ENCODE data around the gene HLA-DPB1.

Gene HLA-DPB1

GRCh38 chr6:33105386-33105785, 29.6 kb downstream of the HLA-DPB1 start:
- DNase-seq, result no peak

DNA sequence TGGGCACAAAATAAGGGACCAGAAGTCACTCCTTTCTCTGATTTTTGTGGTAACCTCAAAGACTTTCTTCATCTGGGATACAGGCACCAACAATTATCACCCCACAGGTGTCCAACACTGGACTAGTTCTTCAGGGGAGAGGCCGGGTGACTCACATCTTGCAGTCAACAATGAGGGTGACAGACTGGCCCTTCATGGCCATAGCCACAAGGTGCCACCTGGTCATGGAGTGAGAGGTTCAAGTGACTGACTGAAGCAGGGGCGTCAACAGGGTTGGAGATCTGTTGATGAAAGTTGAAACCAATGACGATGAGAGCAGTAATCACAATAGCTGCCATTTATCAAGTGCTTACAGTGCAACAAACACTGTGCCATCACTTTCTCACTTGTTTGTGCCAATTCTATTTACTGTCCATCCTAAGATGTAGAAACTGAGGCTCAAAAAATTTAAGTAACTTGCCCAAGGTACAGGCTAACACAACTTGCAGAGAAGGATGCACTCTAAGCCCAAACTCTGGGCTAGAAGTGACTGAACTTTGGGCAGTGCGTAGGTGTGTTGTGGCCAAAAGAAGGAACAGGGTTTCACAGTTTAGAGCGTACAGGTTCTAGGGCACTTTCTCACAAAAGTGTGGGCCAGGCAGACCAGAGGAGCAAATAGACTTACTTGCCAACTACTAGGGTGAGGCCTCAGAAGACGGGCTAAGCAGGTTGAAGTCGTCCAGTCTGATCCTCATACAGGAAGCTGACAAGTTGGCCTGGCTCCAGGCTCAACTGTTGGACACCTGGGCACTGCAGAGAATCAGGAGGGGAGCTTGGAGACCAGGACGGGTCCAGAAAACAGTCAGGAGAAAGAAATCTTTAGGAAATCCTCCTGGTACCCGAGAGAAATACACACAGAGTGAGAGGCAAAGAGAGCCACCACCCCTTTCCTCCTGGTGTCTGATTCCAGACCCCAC, 30.4 kb downstream of the HLA-DPB1 start:
- no peak for DNase-seq

DNA sequence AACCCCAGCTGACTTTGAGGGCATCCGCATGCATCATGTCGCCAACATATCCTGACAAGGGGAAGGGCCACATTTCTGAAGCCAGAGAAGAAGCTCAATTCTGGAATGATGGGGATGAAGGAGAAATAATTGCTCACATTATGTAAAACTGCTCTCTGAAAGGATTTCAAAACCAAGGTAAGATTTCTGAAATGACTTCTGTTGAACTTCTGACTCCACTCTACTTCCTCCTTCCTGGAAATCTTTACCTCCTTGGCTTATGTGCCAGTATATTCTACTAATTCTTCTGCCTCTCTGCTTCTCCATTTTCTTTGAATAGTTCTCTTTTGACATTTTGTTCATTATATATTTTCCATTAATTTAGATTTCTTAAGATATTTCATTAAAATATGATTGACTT, 31.9 kb downstream of the HLA-DPB1 start:
- no peak for DNase-seq

- DNase-seq, result no peak
Measured at GRCh38 chr6:33108307-33108706, 32.5 kb downstream of the HLA-DPB1 start.

GRCh38 chr6:33112148-33112547, 36.4 kb downstream of the HLA-DPB1 start:
- DNase-seq, result no peak

DNA sequence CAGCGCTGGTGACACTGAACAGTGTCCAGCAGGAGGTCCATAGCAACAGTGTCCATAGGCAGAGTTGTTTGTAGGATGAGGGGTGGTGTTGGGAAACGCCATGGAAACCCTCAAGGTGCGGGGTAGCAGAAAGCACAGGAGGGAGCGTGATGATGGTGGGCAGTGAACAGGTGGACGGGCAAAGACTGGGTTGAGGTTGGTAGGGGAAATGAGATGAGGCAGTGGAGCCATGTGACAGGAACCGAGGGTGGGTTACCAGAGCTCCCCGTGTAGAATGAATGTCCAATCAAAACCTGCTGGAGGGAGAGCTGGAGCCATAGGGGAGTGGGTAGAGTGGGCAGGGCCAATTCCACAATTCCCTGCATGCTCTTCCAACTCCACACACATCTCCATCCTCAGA, 38.0 kb downstream of the HLA-DPB1 start:
- DNase-seq, result no peak

DNA sequence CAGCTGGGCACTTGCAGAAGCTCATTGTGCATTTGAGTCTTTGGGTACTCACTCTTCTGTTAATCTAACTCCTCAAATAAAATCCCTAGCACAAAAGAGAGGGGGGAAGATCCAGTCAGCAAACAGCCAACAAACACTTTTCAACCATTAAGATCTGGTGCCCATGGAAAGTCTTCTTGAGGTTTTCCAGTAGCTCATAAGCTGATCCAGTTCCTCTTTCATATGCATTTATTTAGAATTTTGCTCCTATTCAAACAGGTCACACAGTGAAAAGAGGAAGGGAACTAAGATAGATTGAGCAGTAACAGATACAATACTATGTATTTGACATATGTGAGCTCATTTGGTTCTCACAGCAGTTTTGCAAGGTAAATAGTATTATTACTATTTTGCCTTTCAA, 38.6 kb downstream of the HLA-DPB1 start:
- DNase-seq, result no peak

DNA sequence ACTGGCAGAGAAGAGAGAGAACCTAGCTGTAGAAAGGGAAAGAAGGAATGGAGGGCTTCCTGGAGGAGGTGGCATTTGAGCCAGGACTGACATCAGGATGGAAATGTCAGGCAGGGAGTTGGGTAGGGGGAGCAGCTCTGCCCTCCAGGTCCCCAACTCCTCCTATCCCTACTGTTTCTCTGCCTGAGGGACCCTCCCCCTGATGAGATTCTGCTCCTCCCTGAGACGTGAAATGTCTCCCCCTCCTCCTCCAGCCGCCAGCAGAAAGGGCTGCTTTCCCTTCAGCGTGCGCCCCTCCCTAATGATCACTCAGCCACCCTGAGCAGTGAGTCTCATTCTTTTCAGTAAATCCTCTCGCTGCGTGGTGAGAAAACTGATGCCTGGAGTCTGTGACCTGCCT, 40.6 kb downstream of the HLA-DPB1 start:
- DNase-seq, result no peak

- DNase-seq, result no peak
Measured at GRCh38 chr6:33116841-33117711, 41.3 kb downstream of the HLA-DPB1 start.

DNA sequence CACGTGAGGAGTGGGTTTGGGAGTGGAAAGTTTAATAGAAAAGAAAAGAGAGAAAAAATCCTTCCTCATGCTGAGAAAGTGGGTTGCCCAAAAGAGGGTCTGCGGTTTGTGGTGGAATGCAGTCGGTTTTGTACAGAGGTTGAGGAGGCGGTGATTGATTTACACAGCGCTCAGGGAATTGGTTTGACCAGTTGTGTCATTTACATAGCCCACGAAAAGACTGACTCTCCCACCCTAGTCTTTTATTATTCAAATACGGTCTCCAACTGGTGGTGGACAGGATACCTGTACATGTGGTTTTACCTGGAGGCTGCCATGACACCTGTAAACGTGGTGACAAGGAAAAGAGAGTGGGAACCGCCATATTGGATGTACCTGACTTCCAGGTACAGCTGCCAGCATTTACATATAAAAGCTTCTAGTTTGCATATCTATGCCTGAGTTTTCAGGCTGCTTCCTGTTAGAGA, 42.1 kb downstream of the HLA-DPB1 start:
- DNase-seq, result no peak

DNA sequence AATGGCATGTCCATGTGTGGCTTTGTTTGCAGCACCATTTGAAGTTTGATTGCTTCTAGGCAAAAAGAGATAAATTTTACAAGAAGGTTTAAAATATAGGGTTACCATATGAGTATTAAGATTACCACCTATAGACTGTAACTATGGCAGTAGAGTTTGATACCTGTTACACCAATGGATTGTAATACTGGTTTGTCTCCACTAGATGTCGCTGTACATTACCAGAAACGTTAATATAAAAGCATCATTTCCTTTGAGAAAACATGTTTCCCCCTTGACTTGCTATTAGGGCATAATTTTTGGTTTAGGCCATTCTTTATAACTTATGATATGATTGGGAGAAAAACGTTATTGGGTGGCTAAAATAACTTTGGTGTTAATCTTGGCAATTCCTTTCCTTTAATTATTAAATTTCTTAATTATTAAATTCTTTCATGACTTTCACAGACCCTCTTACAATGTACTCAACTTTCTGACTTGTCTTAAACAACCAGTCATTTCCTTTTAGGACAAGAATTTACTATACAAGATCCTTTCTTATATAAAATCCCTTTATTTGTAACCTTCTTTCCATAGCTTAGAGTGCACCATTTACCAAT, 42.8 kb downstream of the HLA-DPB1 start:
- no peak for DNase-seq

- DNase-seq, result no peak
Measured at GRCh38 chr6:33120001-33120400, 44.2 kb downstream of the HLA-DPB1 start.

GRCh38 chr6:33123181-33123580, 47.4 kb downstream of the HLA-DPB1 start:
- DNase-seq, result no peak

- no peak for DNase-seq
Measured at GRCh38 chr6:33123732-33124524, 48.1 kb downstream of the HLA-DPB1 start.

GRCh38 chr6:33124525-33124901, 48.7 kb downstream of the HLA-DPB1 start:
- DNase-seq, result no peak

DNA sequence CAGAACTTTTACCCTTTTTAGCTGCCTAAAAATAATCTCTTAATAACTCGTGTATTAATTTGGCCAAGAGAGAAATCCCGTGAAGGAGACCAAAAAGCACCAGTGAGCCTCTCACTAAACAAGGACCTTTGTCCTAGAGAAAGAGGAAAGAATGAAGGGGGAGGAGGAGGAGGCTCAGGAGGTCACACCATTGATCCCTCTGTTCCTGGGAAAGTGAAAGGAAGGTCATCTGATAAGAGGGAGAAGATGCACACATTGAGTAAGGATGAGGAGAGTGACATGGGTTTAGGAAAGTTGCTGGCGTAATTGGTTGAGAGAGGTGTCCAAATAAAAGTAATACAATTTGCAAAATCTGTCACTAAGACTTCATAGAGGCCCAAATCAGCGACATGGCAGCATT, 49.2 kb downstream of the HLA-DPB1 start:
- no peak for DNase-seq

GRCh38 chr6:33126101-33126714, 50.4 kb downstream of the HLA-DPB1 start:
- DNase-seq, result no peak

DNA sequence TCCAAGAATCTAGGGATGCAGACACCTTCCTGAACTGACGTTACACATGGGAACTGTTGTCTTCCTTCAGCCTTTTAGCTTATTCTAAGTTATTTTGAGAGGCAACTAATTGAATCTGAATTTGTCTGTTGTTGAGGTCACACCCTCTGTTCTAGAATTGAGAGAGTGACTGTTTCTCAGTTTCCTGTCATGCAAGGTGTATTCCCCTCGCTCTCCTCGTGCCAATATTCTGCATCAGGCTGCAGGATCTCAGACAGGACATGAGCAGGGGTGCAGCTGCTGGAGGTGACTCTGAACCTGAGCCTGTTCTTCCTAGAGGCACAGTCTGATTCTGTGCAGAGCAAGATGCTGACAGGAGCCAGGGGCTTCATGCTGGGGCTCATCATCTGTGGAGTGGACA, 52.5 kb downstream of the HLA-DPB1 start:
- DNase-seq, result no peak

DNA sequence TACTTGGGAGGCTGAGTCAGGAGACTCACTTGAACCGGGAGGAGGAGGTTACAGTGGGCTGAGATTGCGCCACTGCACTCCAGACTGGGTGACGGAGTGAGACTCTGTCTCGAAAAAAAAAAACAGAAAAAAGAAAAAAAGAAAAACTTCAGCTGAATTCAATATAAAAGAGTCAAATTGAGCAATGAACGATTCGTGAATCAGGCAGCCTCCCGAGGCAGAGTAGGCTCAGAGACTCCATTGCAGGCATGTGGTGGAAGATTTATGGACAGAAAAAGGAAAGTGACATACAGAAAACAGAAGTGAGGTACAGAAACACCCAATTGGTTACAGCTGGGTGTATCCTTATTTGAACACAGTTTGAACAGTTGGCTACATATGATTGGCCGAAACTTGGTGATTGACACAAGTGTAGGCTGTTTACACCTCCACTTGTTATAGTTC, 56.3 kb downstream of the HLA-DPB1 start:
- no peak for DNase-seq

GRCh38 chr6:33136310-33136900, 60.6 kb downstream of the HLA-DPB1 start:
- no peak for DNase-seq

Measured in cortex of kidney (tissue), 1 donor.